Jurkat, Clone E6-1 (cell line): ENCODE results near the gene NIP7. TPM values are rescaled to one million over a fixed set of nuclear protein-coding genes. Genes with fewer than 3 reads are reported as not detected.
"Not testable (repeated sequence)": the region's sequence is repeated elsewhere in the genome, so short reads cannot be mapped to it uniquely, and the experiment has no call there.

Source experiments
- DNase-seq: peaks from one replicate; pipeline ENCODE4 v3.0.0-alpha.2; 2011; ENCODE audit warnings: low read depth, low spot score
- H3K4me3 ChIP-seq: 2 replicates; pipeline ENCODE4 v1.5.1; 2011; ENCODE audit warnings: mild to moderate bottlenecking, low read length, control low read depth, moderate library complexity
- polyA plus RNA-seq: library from polyadenylated mRNA; unstranded; fragments of >200 nt; gene quantifications from one replicate; pipeline ENCODE4 v1.2.1, GENCODE V29; 2012; ENCODE audit warnings: missing spikeins; ENCODE audit not compliant: insufficient read length, insufficient read depth

NIP7 gene
- 52.2 TPM for polyA plus RNA-seq

DNA sequence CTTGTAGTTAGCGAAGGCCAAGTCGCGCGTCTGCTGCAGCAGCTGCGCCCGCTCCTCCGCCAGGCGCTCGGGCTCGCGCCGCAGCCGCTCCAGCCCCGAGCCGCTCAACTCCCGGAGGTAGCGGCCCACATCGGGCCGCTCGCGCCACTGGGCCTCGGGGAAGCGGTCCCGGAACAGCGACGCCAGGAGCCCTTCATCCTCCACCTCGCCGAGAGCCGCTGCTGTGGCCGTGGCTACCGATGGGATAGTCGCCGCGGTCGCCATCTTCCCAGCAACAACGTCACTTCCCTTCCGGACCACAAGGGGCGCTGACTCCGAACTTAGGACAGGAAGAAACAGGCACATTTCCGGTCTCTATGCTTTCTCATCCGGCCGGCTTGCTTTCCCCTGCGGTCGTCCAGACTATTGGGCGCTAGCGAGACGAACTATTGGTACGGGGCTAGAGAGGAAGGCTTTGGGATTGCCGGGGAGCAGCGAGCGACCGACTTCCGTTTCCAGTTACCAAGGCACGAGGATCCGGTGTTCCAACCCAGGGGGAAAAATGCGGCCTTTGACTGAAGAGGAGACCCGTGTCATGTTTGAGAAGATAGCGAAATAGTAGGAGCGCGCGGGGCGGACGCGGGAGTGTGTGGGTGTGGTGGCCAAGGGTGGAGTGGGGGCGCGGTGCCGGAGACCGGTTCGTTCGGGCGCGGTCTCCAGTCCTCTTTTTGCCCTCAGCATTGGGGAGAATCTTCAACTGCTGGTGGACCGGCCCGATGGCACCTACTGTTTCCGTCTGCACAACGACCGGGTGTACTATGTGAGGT is at the start of gene NIP7, which contains the start of gene COG8:
Gene NIP7 (plus strand): TSS at position 484 of the 806 bp plus-strand sequence. CDS start 58 bp downstream, at position 542.
Gene COG8 (minus strand): TSS at position 276 of the 806 bp plus-strand sequence. CDS start 12 bp downstream, at position 264.
- DNase-seq = peak; percentile 96
- H3K4me3 ChIP-seq = peak within 1 kb of the TSS; percentile 89

DNA sequence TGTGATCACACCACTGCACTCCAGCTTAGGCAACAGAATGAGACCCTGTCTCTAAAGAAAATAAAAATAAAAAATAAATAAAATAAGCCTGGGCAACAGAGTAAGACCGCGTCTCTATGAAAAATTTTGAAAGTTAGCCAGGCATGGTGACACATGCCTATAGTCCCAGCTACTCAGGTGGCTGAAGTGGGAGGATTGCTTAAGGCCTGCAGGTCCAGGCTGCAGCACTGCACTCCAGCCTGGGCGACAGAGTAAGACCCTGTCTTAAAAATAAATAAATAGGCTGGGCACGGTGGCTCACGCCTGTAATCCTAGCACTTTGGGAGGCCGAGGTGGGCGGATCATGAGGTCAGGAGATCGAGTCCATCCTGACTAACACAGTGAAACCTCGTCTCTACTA is 47.9 kb upstream of the NIP7 start:
- not testable (repeated sequence) for DNase-seq, H3K4me3 ChIP-seq

DNA sequence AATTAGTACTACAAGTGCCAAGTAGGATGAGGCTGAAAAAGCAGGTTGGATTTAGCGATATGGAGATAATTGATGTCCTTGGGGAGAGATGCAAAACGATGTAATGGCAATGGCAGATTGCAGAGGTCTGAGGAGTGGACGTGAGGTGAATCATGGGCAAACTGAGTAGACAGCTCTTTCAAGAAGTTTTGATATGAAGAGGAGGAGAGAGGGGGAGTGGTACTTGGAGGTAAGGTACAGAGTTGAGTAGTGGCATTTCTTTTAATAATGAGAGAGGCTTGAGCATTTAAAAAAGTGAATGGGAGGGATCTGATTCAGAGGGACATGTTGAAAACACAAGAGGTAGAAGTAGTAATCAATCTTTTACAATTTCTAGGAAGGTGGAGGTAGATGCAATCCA is 46.2 kb upstream of the NIP7 start:
- DNase-seq = no peak
- H3K4me3 ChIP-seq = no peak overlapping the region

DNA sequence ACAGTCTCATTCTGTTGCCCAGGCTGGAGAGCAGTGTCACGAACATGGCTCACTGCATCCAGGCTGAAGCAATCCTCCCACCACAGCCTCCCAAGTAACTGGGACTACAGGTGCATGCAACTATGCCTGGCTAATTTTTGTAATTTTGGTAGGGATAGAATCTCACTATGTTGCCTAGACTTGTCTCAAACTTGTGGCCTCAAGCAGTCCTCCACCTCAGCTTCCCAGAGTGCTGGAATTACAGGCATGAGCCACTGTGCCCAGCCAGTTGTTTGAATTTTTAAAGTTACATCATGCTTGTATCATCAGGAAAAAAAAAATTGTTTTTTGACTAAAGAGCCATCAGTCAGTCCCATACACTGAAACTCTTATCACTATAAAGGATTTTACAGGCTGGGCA is 45.5 kb upstream of the NIP7 start:
- H3K4me3 ChIP-seq = no peak overlapping the region
- no peak for DNase-seq

DNA sequence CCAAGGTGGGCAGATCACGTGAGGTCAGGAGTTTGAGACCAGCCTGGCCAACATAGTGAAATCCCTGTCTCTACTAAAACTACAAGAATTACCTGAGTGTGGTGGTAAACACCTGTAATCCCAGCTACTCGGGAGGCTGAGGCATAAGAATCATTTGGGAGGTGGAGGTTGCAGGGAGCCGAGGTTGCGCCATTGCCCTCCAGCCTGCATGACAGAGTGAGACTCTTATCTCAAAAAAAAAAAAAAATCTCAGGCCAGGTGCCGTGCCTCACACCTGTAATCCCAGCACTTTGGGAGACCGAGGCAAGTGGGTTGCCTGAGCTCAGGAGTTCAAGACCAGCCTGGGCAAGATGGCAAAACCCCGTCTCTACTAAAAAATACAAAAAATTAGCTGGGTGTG is 42.8 kb upstream of the NIP7 start:
- H3K4me3 ChIP-seq, DNase-seq: not testable (repeated sequence)

DNA sequence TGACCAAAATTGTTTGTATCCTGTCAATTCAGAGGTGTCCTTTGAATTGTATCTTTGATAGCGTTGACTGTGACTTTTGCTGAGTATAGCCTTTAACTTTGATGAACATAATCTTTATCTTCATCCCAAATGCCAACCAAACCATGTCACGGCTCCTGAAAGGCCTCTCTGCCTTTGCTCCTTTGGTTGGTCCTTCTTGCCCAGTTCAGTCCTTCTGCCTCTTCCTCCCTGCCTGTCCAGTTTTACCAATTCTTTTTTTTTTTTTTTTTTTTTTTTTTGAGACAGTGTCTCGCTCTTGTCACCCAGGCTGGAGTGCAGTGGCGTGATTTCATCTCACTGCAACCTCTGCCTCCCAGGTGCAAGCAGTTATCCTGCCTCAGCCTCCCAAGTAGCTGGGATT is 41.3 kb upstream of the NIP7 start:
- H3K4me3 ChIP-seq = no peak overlapping the region
- DNase-seq = no peak

DNA sequence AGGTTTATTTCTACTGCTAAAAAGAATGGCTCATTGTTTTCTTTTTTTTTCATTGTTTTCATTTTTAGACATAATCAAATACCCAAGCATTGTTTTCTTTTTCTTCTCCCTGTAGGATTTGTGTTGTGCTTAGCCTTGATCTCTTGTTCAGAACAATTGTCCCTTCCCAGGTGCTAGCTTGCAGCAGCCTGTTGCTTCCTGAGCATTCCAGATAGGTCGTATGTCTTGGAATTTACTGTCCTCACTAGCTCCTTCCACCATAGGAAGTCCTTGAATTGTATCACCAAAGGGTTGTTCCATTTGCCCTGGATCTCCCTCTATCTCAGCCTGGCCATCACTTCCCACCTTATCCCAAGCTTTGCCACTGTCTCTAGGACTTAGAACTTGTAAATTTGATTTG is 38.4 kb upstream of the NIP7 start:
- no peak for DNase-seq
- no peak overlapping the region for H3K4me3 ChIP-seq

DNA sequence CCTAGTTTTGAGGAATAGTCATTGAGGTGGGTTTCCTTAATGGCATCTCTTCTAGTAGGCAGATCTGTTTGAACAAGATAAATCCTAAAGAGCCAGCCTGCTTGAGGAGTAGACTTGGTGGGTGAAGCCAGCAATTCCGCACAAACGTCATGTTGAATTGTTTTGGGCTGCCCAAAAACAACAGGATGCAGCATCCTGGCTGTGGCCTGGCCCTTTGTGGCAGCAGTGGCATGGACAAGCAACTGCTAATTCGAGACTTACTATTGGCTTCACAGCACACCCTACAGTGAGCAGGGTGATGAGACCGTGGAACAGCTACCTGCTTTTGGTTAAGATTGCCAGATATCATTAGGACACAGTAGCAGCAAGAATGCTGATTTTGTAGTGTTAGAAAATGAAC is 37.7 kb upstream of the NIP7 start:
- no peak for DNase-seq
- no peak overlapping the region for H3K4me3 ChIP-seq

DNA sequence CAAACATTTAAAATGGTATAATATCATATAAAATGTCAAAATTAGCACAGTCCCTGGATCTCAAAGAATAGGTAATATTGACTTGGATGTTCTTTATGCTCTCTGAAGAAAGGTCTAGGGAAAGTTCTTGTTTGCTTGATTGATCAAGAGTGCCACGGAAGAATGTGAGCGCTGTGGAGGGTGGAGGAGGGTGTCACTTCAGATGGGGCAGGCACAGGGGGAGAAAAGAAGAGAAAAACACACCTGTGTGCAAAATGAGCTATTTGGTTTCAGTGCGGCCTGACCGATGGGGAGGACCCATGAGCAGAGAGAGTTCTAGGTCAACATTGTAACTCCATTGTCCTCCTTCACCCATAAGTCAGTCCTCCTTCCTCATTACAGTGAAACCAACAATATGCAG is 37.3 kb upstream of the NIP7 start:
- no peak overlapping the region for H3K4me3 ChIP-seq
- DNase-seq = no peak

DNA sequence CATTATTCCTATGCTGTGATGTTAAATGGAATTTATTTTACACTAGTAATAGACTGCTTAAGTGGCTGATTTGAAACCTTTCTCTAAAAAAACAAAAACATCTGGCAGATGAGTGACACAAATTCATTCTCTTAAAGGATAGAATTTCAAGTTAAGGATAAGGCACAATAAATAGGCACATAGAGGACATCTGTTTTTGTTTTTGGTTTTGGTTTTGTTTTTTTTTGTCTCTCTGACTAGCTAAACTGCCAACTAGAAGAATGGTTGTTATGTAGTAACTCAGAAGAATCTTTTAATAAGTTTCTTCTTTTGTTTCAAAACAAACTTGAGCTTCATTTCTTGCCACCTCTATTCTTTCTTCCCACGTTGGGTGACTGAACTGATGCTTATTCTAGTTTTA is 33.5 kb upstream of the NIP7 start:
- DNase-seq = no peak
- no peak overlapping the region for H3K4me3 ChIP-seq

DNA sequence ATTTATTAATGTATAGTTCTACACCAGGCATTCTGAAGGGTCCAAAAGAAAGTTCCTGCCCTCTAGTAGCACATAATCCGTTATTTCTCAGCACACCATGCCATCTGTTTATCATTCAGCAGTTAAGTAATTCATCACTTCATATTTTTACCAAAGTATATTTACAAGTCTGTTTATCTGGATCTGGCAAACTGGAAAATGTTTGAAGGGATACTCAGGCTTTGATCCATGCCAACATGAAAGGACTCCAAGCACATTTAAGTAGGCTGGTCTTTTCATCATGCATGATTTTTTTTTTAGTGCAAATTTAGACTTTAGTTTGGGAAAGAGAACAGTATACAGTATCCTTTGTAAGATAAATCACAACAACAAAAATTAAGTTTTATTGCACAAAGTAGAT is 32.5 kb upstream of the NIP7 start:
- DNase-seq = no peak
- H3K4me3 ChIP-seq = no peak overlapping the region

DNA sequence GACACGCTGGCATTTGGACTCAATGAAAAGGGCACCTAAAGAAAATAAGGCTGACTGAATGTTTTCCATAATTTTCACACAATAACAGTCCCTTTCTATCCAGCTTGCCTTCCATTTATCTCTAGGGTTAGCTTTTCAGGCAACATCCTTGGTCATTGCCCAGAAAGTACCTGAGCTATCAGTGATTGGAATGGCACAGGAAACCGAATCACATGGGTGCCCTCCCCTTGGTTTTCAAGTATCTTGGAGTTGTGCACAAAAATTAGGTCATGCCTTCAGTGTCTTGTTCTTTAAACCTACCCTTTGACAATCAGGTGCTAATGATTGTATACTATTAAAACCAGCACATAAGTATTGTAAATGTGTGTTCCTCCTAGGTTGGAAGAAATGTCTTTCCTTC is 31.7 kb upstream of the NIP7 start:
- no peak overlapping the region for H3K4me3 ChIP-seq
- no peak for DNase-seq

DNA sequence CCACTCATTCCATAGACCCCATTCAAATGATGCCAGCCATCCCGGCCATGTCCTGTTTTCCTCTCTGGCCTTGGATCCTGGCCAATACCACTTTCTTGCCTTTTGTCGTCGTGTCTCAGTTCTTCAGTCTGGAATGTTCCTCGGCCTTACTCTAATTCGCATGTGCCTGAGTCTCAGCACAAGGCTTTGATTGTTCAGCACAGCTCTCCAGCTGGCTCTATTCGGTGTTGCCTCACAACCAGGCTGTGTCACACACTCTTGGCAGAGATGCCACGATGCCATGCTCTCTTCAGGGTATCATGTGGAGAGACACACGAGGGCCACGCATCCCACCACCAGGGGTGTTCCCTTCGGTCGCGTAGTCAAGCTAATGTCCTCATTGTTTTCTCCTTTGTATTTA is 30.3 kb upstream of the NIP7 start:
- H3K4me3 ChIP-seq = no peak overlapping the region
- no peak for DNase-seq

DNA sequence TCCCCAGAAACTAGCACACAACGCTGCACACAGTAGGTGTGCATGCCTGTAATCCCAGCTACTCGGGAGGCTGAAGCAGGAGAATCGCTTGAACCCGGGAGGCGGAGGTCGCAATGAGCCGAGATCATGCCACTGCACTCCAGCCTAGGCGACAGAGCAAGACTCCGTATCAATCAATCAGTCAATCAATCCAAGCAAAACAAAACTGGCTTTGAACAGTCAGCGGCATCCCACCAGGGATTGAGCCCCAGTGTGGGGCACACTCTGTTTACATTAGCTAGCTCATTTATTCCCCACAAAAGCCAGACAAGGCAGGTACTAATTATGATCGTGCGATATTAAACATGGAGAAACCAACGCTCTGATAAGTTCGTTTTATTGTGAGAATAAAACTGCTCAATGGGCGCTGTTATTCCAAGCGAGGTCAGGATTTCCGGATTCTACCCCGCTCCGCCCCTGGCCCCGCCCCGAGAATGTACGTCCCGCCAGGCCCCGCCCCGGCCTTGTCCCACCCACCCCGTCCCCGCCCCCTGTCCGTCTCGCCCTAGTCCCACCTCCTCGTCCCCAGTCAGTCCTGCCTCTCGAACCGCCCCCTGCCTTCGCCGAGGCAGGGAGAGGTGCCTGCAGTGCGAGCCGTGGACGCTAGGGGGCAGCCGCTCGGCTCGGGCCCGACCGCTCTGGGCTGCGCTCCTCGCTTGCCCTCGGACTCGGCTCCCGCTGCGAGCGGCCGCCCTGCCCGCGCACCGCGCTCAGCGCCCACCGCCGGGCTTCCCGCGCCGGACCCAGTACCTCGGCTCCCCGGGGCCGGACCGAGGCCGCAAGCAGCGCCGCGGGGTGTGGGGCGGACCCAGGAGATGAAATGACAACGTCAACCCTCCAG is 28.7 kb upstream of the NIP7 start, which contains the start of gene VPS4A:
Gene VPS4A (plus strand): TSS at position 698 of the 880 bp plus-strand sequence. CDS start 162 bp downstream, at position 860.
- peak within 1 kb of the TSS; percentile 81 for H3K4me3 ChIP-seq
- DNase-seq = peak; percentile 91

DNA sequence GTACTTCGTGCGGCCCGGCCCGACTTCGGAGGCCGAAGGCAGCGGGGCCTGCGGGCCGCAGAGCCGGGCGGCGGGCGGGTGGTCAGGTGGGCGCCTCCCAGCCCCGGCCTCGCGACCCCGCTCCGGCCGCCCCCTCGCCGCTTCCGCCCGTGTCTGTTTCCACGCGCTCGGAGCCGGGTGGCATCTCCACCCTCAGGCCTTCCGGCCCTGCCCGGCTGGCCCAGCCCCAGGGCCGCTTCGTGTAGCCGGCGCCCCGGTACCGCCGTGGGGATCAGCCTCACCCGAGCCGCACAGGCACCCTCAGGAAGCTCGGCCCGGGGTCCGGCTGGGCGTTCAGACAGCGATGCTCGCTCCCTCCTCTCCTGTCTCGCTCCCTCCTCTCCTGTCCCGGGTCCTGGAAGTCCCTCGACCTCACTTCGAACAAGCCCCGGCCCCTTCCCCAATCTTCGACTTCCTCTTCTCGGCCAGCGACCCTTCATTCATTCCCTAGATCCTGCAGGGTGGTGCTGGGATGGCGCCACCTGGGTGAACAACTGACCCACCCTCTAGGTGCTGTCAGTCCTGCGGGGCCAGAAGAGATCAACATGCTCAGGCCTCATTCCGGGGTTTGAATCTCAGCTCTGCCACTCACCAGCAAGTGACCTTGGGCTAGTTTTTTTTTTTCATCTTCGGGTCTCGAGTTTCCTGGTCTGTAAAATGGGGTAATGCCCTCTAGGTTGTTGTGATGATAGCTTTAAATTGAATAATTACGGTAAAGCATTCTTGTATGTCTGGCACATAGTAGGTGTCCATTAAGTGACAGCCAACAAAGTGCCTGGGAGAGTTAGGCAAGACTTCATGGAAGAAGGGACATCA is 27.8 kb upstream of the NIP7 start:
- DNase-seq = no peak
- peak overlapping the region; percentile 81 for H3K4me3 ChIP-seq

DNA sequence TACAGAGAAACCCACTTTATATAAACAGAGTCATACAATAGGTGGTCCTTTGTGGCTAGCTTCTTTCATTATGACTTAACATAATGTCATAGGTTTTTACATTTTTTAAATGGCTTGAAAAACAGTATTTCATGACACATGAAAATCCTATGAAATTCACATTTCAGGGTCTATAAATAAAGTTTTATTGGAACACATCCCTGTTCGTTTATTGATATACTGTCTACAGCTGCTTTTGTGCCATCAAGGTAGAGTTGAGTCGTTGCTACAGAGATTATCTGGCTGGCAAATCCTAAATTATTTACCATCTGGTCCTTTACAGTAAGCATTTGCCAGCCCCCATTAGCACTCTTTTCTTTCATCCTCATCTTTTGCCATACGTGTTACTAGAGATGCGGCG is 26.1 kb upstream of the NIP7 start:
- DNase-seq = no peak
- H3K4me3 ChIP-seq = no peak overlapping the region

DNA sequence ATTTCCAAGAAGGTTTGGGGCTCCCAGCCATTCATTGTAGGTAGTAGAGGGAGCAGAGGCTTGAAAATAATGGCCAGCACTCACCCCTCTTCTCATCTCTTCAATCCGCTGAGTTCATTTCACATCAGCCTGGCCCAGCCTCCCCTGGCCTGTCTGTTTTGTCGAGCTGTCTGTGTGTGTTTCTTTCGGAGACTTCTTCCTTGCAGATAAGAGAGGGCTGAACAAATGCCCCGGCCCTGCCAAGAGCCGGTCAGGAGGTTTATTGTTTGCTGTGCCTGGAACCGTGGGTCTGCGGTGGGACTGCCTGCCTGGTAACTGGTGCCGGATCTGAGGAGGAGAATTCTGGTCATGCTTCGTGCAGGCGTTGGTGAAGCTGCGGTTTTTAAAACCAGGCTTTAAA is 25.0 kb upstream of the NIP7 start:
- no peak for DNase-seq
- H3K4me3 ChIP-seq = no peak overlapping the region

DNA sequence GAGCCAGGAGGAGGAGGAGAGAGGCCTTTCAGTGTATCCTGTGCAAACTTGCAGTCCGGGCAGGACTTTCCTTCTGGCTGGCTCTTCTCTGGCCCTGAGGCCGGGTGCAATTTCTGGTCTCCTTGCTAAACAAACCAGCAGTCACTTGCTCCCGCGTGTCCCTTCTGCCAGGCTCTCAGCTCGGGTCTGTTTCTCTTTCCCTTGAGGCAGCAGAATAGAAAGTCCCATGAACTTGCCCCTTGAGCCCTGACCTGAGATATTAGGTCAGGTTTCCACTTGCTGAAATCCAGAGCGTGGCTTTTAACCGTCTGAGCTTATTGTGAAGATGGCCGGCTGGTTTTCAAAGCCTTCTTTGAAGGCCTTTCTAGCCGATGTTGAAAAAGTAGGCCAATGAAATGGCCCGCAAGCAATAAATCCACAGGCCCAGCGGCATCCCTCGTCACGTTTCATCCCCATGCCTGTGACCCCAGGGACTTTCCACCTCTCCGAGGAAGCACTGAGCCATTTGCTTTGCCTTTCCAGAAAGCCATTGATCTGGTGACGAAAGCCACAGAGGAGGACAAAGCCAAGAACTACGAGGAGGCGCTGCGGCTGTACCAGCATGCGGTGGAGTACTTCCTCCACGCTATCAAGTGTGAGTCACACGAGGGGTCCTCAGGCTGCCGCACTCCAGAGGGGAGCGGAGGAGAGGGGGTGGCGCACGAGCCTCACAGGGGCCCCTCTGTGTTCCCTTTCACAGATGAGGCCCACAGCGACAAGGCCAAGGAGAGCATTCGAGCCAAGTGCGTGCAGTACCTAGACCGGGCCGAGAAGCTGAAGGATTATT is 23.9 kb upstream of the NIP7 start:
- no peak overlapping the region for H3K4me3 ChIP-seq
- no peak for DNase-seq
